Umbilical cord (tissue), 2 donors: ENCODE data around the gene GNAO1. TPM values are rescaled to one million over a fixed set of nuclear protein-coding genes. Genes with fewer than 3 reads are reported as not detected.

Experiments used
- DNase-seq: peaks from one replicate; pipeline ENCODE4 v3.0.0-alpha.2; 2015; ENCODE audit warnings: low spot score
- total RNA-seq: library from RNA; depleted of rRNA; stranded (reverse); fragments of >200 nt; gene quantifications from one replicate; pipeline ENCODE4 v1.2.3, GENCODE V29; 2014; ENCODE audit warnings: low replicate concordance; ENCODE audit not compliant: insufficient read depth

The GNAO1 gene
- total RNA-seq, 1 donor from 2014 or later = 7.9 TPM

DNA sequence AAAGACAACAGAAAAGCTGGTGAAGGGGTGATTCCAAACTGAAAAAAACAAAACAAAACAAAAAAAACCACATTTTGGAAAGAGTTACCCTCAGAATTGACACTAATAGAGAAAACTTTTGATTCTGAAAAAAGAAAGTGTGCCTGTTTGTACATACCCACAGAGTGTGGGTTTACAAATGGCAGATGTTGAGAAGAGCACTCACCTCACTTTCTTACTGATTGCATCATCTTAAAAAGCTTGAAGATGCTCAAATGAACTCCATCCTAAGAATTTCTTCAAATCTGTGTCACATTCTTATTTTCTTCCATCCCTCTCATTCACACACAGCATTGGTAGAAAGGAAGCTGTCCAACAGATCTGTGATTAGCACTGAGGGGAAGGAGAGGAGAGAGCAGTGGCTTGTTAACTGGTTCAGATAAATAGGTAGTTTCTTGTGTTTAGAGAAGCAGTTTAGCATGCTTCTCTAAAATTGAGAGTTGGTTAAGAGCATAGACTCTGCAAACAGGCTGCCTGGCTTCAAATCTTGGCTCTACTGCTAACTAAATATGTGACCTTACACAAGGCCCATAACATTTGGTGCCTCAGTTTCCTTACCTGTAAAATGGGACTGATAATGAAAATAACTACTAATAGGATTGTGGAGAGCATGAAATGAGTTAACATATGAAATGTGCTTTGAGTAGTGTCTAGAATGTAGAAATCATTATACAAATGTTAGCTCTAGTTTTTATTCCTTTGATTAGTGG, 6.9 kb downstream of the GNAO1 start:
- no peak for DNase-seq

DNA sequence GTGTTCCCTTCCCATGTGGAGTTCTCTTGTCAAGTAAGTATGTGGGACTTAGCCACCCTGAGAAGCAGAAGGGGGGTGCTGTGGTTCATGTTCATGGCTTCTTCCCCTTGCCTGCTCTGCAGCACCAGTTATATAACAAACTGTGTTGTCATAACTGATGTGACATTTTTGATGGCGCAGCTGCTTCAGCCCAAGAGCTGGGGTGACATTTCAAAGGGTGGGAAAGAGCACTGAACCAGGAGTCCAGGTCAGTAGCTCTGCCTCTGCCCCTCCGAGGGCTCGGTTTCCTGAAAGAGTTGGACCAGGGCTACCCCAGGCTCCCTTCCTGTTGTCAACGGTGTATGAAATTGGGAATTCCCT, 7.4 kb downstream of the GNAO1 start:
- DNase-seq = no peak

- no peak for DNase-seq
Observed at GRCh38 chr16:56199164-56199563, 7.9 kb downstream of the GNAO1 start.

DNA sequence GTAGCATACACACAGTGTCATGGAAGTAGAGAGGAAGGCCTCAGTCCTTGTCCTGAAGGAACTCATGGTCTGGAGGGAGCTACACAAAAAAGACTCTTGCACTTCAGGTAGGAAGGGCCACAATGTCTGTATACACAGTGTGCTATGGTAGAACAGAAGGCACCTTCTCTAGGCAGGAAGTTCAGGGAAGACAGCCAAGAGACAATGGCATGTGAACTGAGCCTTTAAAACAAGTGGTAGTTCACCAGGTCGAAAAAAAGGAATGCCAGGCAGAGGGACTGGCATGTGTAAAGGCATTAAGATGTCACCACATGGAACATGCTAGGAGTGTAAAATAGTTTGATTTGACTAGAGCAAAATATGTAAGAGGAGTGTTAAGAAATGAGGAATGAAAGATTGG, 9.7 kb downstream of the GNAO1 start:
- DNase-seq = no peak

GRCh38 chr16:56202036-56202435, 10.7 kb downstream of the GNAO1 start:
- DNase-seq = no peak

GRCh38 chr16:56203052-56203451, 11.8 kb downstream of the GNAO1 start:
- no peak for DNase-seq

- DNase-seq = no peak
Observed at GRCh38 chr16:56204816-56205215, 13.5 kb downstream of the GNAO1 start.

GRCh38 chr16:56206951-56207350, 15.7 kb downstream of the GNAO1 start:
- no peak for DNase-seq

DNA sequence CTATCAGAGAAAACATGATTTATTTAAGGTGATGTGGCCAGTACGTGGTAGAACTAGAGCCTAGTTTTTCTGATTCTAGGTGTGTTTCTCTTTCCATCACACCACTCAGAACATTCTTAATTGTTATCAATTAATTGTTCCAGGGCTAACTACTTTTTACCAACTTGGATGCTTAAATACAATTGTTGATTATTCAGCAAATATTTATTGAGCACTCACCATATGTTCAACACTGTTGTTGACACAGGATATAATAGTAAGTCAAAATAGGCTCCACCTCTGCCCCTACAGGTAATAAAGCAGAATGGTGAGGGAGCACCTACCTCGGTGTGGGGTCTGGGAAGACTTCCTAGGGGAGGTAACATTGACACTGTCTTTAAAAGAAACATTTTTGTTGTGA, 16.1 kb downstream of the GNAO1 start:
- DNase-seq = no peak

GRCh38 chr16:56211435-56211981, 20.2 kb downstream of the GNAO1 start:
- peak; percentile 71 for DNase-seq

- DNase-seq = no peak
Observed at GRCh38 chr16:56212144-56212543, 20.9 kb downstream of the GNAO1 start.

- DNase-seq = no peak
Observed at GRCh38 chr16:56221995-56222394, 30.7 kb downstream of the GNAO1 start.

- no peak for DNase-seq
Observed at GRCh38 chr16:56222474-56222997, 31.2 kb downstream of the GNAO1 start.

DNA sequence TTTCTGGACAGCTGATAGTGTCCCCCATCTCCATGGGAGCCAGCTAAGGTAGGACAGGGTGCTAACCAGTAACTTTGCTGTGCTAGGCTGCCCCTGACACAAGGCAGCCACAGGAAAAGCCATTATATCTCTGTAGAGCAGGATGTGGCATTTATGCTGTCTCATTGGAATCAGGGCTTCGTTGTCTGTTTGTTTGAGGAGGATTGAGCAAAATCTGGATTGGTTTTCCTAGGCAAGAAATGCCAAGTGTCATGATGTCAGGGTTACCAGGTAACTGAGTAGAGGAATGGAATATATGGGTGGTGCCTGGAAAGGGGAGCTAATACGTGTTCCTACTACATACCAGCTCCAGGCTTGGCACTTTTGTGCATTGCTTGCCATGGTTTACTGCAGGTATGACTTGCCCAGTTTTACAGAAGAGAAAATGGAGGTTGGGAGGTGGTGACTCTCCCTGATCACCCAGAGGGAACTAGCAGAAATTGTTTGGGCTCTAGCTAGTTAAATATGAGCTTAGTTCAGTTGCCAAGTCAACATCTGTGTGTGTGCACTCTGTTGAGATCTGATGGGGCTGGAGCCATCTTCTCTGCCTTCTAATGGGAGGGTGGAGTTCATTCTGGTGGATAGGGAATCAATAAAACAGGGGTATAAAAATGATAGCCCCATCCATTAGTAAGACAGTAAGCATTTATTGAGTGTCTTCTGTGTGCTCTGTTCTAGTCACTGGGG, 33.9 kb downstream of the GNAO1 start:
- DNase-seq = no peak

DNA sequence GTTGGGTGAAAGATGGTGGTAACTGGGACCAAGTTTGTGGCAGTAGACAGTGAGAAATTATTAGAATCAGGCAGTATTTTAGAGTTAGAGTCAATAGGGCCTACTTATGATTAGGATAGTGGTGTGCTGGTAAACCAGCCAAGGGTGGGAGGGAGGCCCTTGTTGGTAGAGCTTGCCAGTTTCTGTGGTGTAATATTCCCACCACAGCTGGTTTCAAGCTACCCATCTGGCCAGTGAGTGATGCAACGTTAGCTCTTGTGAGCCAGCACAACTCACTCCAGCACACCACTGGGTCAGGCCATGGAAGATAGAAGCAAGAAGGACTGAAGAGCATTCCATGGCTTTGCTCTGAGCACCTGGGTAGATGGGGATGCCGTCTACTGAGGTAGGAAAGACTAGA, 34.9 kb downstream of the GNAO1 start:
- no peak for DNase-seq

GRCh38 chr16:56226845-56227525, 35.7 kb downstream of the GNAO1 start:
- DNase-seq = no peak

DNA sequence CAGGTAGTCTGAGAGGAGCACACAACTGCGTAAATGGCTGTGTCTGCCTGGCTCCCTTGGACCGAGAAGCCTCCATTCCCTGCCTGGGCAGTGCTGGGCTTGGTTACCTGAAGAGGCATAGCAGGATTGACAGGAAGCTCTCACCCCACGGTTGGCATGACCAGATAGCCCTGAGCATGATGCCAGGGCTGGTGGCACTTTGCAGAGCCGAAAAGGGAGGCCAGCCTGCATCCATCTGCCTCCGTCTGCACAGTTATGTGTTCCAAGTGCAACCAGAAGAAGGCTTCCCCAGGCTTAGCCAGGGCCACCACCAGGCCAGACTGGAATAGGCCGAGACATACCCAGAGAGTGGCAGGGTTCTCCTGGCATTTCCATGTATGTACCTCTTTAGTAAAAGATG, 36.6 kb downstream of the GNAO1 start:
- no peak for DNase-seq

DNA sequence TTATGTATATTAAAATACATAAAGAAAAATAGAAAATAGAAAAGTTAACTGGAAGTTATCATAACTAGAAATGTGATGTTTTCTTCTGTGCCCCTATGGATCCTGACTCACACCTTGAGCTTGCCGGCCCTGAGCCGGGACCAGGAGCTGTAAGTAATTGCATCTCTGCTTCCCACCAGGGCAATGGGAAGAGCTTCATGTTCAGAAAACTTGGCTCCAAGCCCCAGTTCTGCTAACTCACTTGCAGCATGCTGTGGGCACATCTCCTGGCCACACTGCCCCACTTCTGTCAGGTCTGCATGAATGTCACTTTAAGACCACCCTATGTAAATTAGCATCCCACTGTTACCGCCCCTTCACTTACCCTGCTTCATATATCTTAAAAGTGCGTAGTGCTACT, 37.2 kb downstream of the GNAO1 start:
- DNase-seq = no peak

- DNase-seq = peak; percentile 74
Observed at GRCh38 chr16:56233795-56234566, 42.7 kb downstream of the GNAO1 start.

- DNase-seq = no peak
Observed at GRCh38 chr16:56234737-56235136, 43.4 kb downstream of the GNAO1 start.

- DNase-seq = no peak
Observed at GRCh38 chr16:56237451-56237930, 46.2 kb downstream of the GNAO1 start.
